Spleen (tissue), 11 donors: ENCODE results near the gene PSORS1C2. TPM values are rescaled to one million over a fixed set of nuclear protein-coding genes. Genes with fewer than 3 reads are reported as not detected.

Experiments used
- DNase-seq: peaks from one replicate; pipeline ENCODE4 v3.0.0-alpha.2; 2020
- H3K27ac ChIP-seq, 8 donors: fragments of 200-600 bp; sonication (generic) in 7 of 8; 1 replicate in 4 of 8; 2 replicates in 4 of 8; pipeline versions ENCODE4 v1.5.0 to v1.8.0; 2016 to 2021; ENCODE audit warnings: inconsistent platforms in 4 of 8, mild to moderate bottlenecking in 4 of 8, moderate library complexity in 1 of 8
- H3K27me3 ChIP-seq, 7 donors: fragments of 200-600 bp; sonication (generic) in 6 of 7; replicated peaks in 1 of 7; 1 replicate in 4 of 7; 2 replicates in 3 of 7; pipeline versions ENCODE4 v1.5.0 to v1.8.0; 2016 to 2021; ENCODE audit warnings: inconsistent platforms in 3 of 7, mild to moderate bottlenecking in 1 of 7
- H3K36me3 ChIP-seq, 6 donors: fragments of 200-600 bp; sonication (generic) in 5 of 6; 1 replicate in 4 of 6; 2 replicates in 2 of 6; pipeline versions ENCODE4 v1.5.0 to v1.8.0; 2016 to 2021; ENCODE audit warnings: inconsistent platforms in 2 of 6
- H3K4me1 ChIP-seq, 6 donors: fragments of 200-600 bp; sonication (generic) in 5 of 6; 1 replicate in 3 of 6; 2 replicates in 3 of 6; pipeline versions ENCODE4 v1.5.0 to v1.8.0; 2016 to 2021; ENCODE audit warnings: inconsistent platforms in 3 of 6
- H3K4me3 ChIP-seq, 8 donors: fragments of 200-600 bp; sonication (generic) in 7 of 8; 1 replicate in 4 of 8; 2 replicates in 4 of 8; pipeline versions ENCODE4 v1.5.0 to v1.8.0; 2016 to 2021; ENCODE audit warnings: inconsistent platforms in 4 of 8, mild to moderate bottlenecking in 4 of 8, moderate library complexity in 2 of 8
- H3K9me3 ChIP-seq, 8 donors: fragments of 200-600 bp; sonication (generic) in 7 of 8; 1 replicate in 4 of 8; 2 replicates in 4 of 8; pipeline versions ENCODE4 v1.5.0 to v1.8.0; 2016 to 2021; ENCODE audit warnings: inconsistent platforms in 4 of 8
- CTCF ChIP-seq, 11 experiments: fragments of 200-600 bp in 7 of 11; fragments of 450-650 bp in 4 of 11; sonication (generic) in 4 of 11; IDR thresholded peaks in 8 of 11; conservative IDR thresholded peaks in 3 of 11; 1 replicate in 7 of 11; 2 replicates in 4 of 11; pipeline versions ENCODE4 v1.4.0 to v1.8.0; 2016 to 2021; ENCODE audit warnings: antibody characterized with exemption in 11 of 11, inconsistent platforms in 4 of 11, mild to moderate bottlenecking in 1 of 11
- POLR2A ChIP-seq, 3 donors: fragments of 450-650 bp; IDR thresholded peaks; one replicate each; pipeline ENCODE4 v1.5.1; 2017; ENCODE audit warnings: antibody characterized with exemption in 3 of 3, mild to moderate bottlenecking in 1 of 3
- POLR2AphosphoS5 ChIP-seq, 3 donors: sonication (generic); formaldehyde crosslinking; IDR thresholded peaks; one replicate each; pipeline ENCODE4 v1.5.1; 2017; ENCODE audit warnings: antibody characterized with exemption in 3 of 3
- WGBS, 5 donors: extraction: QIAGEN DNeasy Blood & Tissue Kit in 3 of 5; methylation state at CpG; one replicate each; pipeline versions ENCODE4 v1.1.5 to v1.1.7; 2013 to 2018; 5-methylcytosine and 5-hydroxymethylcytosine counted together
- intact Hi-C: fragments of 100-400 bp; cut with DNase I; formaldehyde crosslinking; loops from one replicate; pipeline ENCODE4 v1.15.0; 2023; ENCODE audit warnings: low total_unique reads
- polyA plus RNA-seq, 3 donors: library from polyadenylated mRNA; stranded (reverse); fragments of 200-250 nt; gene quantifications; one replicate each; pipeline ENCODE4 v1.2.1, GENCODE V29; 2013
- total RNA-seq, 7 donors: library from RNA; depleted of rRNA in 3 of 7; stranded (reverse); fragments of >200 nt in 3 of 7; fragmentation: NEBNext Ultra II Directional in 4 of 7; extraction: Animal tissue kit (Norgen Biotek cat#: 25700) in 4 of 7; gene quantifications; one replicate each; pipeline versions ENCODE4 v1.1.0 to v1.2.1, GENCODE V29; 2016 to 2021
- donor health status: healthy with polysubstance abuse.
- donor health status: DM: no; HTN: no; CAD: no; lungs with moderate emphysema.
- donor health status: DM: no; HTN: no; CAD: no.
- donor health status: Bipolar disorder and iron deficiency.
- donor health status: healthy.
- donor health status: DM: no; HTN: no; CAD: no.
- donor health status: DM: yes; HTN: yes; CAD: no.

The PSORS1C2 gene
- total and polyA plus RNA-seq, 10 donors: not detected

GRCh38 chr6:31132806-31133205 is 6.1 kb downstream of the PSORS1C2 start:
- intact Hi-C loops: no loop called here
- 64 to 83% (median 76%) methylated on average over 6 of the region's 6 CpGs for WGBS, 5 donors

GRCh38 chr6:31131595-31131994 is 7.3 kb downstream of the PSORS1C2 start:
- DNase-seq: no peak
- no peak overlapping the region for H3K4me3 ChIP-seq
- H3K27me3 ChIP-seq: peaks cover 0 to 5% (median 0%) of the 10 kb centered on the region in 7 donors
- intact Hi-C loops: no loop called here
- H3K9me3 ChIP-seq: no peaks in the 10 kb centered on the region
- H3K36me3 ChIP-seq: no peaks in the 10 kb centered on the region
- no peak overlapping the region for H3K27ac ChIP-seq
- peaks cover 0 to 5% (median 0%) of the 10 kb centered on the region in 6 donors for H3K4me1 ChIP-seq
- 77 to 97% (median 90%) methylated on average over 3 of the region's 3 CpGs for WGBS, 5 donors
- TF ChIP-seq POLR2AphosphoS5 (IDR thresholded peaks at IDR 0.05) (no peak), POLR2A (IDR thresholded peaks at IDR 0.05) (no peak), CTCF (IDR thresholded peaks at IDR 0.05 in 8 of 11, conservative IDR thresholded peaks at IDR 0.05 in 3 of 11) (no peak)

More at GRCh38 chr6:31132806-31133205, 6.1 kb downstream of the PSORS1C2 start:
- TF ChIP-seq CTCF (IDR thresholded peaks at IDR 0.05 in 8 of 11, conservative IDR thresholded peaks at IDR 0.05 in 3 of 11) (no peak), POLR2A (IDR thresholded peaks at IDR 0.05) (no peak), POLR2AphosphoS5 (IDR thresholded peaks at IDR 0.05) (no peak)
- H3K27ac ChIP-seq: no peak overlapping the region
- DNase-seq: no peak
- H3K4me3 ChIP-seq: no peak overlapping the region
- no peaks in the 10 kb centered on the region for H3K36me3 ChIP-seq
- no peaks in the 10 kb centered on the region for H3K9me3 ChIP-seq
- peaks cover 0 to 5% (median 0%) of the 10 kb centered on the region in 7 donors for H3K27me3 ChIP-seq
- H3K4me1 ChIP-seq: peaks cover 0 to 12% (median 7%) of the 10 kb centered on the region in 6 donors

GRCh38 chr6:31130751-31131150 is 8.1 kb downstream of the PSORS1C2 start:
- intact Hi-C loops: no loop called here
- no peak overlapping the region for H3K27ac ChIP-seq
- WGBS, 5 donors: 84 to 96% (median 93%) methylated on average over 3 of the region's 3 CpGs
- H3K9me3 ChIP-seq: no peaks in the 10 kb centered on the region
- H3K27me3 ChIP-seq: peaks cover 0 to 5% (median 0%) of the 10 kb centered on the region in 7 donors
- DNase-seq: no peak
- peaks cover 0 to 5% (median 0%) of the 10 kb centered on the region in 6 donors for H3K4me1 ChIP-seq
- no peak for TF ChIP-seq POLR2A (IDR thresholded peaks at IDR 0.05)
- no peak overlapping the region for H3K4me3 ChIP-seq
- no peaks in the 10 kb centered on the region for H3K36me3 ChIP-seq

- peaks cover 0 to 5% (median 0%) of the 10 kb centered on the region in 7 donors for H3K27me3 ChIP-seq
- H3K27ac ChIP-seq: no peak overlapping the region
- 58 to 88% (median 78%) methylated on average over 4 of the region's 4 CpGs for WGBS, 5 donors
- DNase-seq: no peak
- intact Hi-C loops: no loop called here
- H3K36me3 ChIP-seq: no peaks in the 10 kb centered on the region
- H3K9me3 ChIP-seq: no peaks in the 10 kb centered on the region
- TF ChIP-seq POLR2AphosphoS5 (IDR thresholded peaks at IDR 0.05) (no peak), POLR2A (IDR thresholded peaks at IDR 0.05) (no peak), CTCF (IDR thresholded peaks at IDR 0.05 in 8 of 11, conservative IDR thresholded peaks at IDR 0.05 in 3 of 11) (no peak)
- no peak overlapping the region for H3K4me3 ChIP-seq
- peaks cover 0 to 5% (median 0%) of the 10 kb centered on the region in 6 donors for H3K4me1 ChIP-seq
These were observed 9.7 kb downstream of the PSORS1C2 start for GRCh38 chr6:31129130-31129529.
